Middle frontal gyrus (tissue), 1 donor: ENCODE data around the gene NPR2.

Experiments used
- DNase-seq: peaks from one replicate; pipeline ENCODE4 v3.0.0-alpha.2; 2015; ENCODE audit warnings: low spot score; ENCODE audit errors: extremely low spot score

The NPR2 gene

DNA sequence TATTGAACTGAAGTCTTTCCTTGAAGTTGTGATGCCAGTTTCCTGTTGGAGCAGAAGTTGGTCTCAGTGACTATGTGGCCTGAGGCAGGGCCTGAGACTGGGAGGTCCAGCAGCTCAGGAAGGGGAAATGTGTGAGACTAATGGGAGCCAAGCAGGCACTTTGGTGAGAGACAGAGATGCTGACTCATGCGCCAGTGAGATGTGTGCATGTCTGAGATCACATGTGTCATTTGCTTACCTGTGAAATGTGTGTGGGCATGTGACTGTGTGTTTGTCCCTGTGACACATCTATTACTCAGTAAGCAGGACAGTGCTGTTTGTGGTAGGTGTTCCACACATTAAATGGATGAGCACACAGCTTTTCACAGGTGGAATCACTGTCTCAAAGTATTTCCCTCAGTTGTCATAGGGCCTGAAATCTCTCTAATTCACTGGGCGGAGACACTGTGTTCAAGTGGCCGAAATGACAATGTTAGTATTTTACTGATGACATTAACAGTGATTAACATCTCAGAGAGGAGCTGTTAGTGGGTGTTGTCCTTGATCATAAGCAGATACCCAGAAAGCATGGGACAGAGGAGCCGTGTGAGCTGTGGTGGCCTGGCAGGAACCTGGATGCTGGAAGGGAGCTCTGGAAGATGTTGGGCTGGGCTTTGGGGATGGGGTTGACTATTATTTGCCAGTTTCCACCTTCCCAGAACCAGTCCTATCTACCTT, 7.4 kb downstream of the NPR2 start:
- DNase-seq = no peak

- no peak for DNase-seq
Measured at GRCh38 chr9:35800530-35800929, 9.1 kb downstream of the NPR2 start.

DNA sequence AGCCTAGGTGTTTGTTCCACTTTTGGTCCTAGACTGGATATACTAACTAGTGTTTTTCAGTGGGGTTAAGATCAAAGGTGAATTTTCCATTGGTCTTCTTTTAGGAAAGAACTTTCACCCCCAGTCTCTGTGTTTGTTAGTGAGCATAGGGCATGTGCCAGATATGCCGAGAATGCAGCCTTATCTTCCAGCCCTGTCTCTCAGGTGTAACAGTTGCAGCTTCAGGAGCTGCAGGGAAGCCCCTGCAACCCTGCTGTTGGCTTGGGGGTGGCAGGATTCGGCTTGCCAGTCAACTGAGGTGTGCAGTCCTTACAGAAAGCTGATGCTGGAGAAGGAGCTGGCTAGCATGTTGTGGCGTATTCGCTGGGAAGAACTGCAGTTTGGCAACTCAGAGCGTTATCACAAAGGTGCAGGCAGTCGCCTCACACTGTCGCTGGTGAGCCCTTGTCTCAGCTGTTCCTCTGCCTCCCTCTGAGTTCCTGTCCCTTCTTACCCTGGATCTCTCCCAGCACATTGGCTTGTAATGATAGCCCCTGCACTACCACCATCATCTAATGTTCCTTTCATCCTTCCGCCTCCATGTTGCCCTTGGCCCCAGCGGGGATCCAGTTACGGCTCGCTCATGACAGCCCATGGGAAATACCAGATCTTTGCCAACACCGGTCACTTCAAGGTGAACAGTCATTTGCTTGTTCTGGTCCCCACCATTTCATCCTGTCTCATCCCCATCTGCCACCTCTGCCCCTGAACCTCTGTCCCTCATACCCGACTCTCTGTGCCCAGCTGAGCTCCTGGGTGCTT, 10.1 kb downstream of the NPR2 start:
- DNase-seq = no peak

DNA sequence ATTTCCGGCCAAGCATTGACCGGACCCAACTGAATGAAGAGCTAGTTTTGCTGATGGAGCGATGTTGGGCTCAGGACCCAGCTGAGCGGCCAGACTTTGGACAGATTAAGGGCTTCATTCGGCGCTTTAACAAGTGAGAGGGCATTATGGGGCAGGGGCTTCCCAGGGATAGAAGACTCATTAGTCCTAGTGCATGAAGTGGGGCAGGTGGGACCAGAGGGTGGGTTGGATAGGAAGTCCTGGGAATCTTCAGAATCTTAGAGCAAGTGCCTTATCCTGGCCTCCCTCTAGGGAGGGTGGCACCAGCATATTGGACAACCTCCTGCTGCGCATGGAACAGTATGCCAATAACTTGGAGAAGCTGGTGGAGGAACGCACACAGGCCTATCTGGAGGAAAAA, 14.7 kb downstream of the NPR2 start:
- DNase-seq = no peak

DNA sequence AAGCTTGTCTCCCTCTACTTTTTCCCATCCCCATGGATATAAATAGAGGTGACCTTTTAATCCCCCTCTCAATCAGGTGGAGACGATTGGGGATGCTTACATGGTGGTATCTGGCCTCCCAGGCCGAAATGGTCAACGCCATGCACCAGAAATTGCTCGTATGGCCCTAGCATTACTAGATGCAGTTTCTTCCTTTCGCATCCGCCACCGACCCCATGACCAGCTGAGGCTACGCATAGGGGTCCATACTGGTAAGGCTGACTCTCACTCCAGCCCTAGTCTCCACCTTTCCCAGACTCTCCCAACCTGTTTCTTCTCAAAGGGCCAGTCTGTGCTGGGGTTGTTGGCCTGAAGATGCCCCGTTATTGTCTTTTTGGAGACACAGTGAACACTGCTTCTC, 17.0 kb downstream of the NPR2 start:
- DNase-seq = no peak

DNA sequence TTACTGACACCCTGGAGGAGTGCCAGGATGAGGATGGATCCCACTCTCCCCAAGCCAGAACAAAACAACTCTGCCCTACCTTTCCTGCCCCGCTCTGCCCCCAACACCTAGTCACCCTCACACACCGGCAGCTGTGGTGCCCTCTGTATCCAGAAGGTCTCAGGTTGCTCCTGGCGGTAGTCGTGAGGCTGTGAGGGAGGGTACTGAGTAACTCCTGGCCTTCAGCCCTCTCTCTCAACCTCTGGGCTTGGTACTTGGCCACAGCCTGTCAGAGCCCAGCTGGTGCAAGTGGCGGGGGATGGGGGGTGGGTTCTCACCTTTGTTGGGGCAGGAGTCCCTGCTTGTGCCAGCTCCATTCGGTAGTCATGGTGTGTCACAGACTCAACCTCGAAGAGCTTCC, 18.7 kb downstream of the NPR2 start:
- DNase-seq = no peak

- no peak for DNase-seq
Measured at GRCh38 chr9:35811381-35812024, 20.1 kb downstream of the NPR2 start.

- peak; percentile 88 for DNase-seq
Measured at GRCh38 chr9:35812025-35812602, 20.7 kb downstream of the NPR2 start, which contains the start of gene SPAG8. SPAG8 (minus strand) TSS chr9:35812262; CDS start chr9:35812147, 115 bp downstream.

GRCh38 chr9:35813434-35814105, 22.2 kb downstream of the NPR2 start:
- DNase-seq = no peak

GRCh38 chr9:35814106-35814840, 22.9 kb downstream of the NPR2 start:
- DNase-seq = peak; percentile 19

DNA sequence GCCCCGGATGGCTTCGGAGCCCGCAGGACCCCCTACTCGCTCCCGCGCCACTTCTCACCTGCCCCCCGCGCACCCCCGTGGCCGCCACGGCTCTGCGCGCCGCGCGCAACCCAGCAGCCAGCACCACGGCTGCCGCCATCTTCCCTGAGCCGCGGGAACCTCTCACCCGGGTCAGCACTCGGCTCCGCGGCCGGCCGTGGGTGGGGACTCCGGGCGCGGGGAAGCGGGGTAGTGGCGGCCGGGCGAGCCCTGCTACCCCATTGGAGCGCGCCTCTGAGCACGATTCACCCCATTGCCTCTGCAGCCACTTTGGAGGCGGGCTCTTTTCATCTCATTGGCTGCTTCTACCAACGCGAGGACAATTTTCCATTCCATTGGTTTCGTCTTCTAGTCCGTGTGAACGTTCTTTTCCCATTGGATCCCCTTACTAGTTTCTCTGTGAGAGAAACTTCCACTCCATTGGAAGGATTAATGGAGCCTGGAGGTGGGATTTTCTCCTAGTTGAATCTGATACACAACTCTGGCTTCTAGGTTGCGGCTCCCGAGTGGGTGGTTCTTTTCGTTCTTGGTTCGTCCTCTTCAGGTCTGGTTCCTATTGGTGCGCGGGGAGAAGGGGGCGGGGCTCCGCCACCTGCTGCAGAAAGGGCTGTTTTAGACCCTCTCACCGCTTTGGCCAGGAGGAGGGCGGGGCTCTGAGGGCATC, 23.6 kb downstream of the NPR2 start, which contains the start of gene HINT2:
TSS of gene HINT2 (minus strand) at position 202 of the 703 bp plus-strand sequence. CDS start at position 139, 63 bp downstream.
- DNase-seq = peak; percentile 94

DNA sequence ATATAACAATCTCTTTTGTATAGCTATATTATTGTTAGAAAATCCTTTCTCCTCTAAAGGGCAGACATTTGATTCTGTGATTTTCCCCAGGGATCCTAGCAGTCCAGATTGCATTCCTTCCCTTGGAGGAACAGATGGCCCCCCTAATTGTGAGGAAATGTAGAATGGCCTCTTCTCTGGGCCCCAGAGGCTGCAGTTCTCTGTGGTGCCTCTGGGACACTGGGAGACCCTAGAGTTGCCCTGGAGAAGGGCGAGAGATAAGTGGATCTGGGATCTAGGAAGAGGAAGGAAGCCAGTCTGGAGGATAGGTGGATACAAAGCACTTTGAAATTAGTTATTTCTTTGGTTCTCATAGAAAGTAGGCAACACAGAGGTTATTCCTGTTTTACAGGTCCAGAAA, 25.3 kb downstream of the NPR2 start:
- no peak for DNase-seq

- no peak for DNase-seq
Measured at GRCh38 chr9:35818341-35818740, 26.9 kb downstream of the NPR2 start.

- DNase-seq = no peak
Measured at GRCh38 chr9:35820076-35820475, 28.7 kb downstream of the NPR2 start.

GRCh38 chr9:35822926-35823325, 31.5 kb downstream of the NPR2 start:
- DNase-seq = no peak

DNA sequence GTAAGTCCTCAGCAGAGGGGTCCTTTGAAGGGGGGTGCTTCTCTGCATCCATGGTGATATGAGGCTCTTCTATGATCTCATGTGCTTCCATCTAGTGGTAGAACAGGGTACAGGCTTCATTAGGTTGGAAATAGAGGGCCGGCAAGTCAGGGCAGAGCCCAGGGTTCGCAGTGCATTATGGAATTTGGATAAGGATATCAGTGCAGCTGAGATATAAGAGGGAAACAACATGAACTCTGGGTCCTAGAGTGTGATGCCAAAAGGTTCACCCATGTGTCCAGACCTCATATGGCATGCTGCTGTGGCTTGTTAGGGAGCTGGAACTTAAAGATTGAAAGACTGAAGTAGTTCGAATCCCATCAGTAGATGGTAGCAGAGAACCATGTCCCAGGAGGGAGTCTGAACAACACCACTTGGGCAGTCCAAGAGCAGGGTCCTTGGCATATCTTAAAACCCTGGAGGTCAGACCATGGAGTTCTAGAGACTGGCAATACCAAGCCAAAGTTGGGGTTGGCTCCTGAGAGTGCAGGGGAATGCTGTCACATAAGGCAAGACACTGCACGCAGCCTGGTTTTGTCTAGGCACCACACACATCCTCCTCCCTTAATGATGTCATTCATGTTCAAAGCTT, 34.8 kb downstream of the NPR2 start:
- DNase-seq = no peak

DNA sequence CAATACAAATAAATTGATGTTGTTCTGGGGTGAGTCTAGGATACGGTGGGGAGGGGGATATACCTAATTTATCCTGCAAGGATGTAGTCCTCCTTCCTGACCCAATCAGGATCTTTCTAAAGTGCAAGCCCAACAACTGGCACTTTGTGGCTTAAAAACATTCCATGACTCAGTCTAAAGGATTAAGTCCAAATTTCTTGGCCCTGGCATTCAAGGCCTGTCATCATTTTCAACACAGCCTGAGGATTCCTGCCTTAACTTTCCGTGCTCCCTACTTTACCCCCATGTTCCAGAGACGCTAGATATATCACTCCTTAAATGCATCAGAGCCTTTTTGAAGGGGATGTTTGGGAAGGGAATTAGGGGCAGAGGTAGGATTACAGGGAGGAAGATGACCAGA, 36.1 kb downstream of the NPR2 start:
- no peak for DNase-seq

GRCh38 chr9:35828716-35829083, 37.3 kb downstream of the NPR2 start, which contains the start of gene FAM221B:
FAM221B (minus strand) TSS chr9:35828732; CDS start chr9:35826161, 2,571 bp downstream.
- DNase-seq = no peak

DNA sequence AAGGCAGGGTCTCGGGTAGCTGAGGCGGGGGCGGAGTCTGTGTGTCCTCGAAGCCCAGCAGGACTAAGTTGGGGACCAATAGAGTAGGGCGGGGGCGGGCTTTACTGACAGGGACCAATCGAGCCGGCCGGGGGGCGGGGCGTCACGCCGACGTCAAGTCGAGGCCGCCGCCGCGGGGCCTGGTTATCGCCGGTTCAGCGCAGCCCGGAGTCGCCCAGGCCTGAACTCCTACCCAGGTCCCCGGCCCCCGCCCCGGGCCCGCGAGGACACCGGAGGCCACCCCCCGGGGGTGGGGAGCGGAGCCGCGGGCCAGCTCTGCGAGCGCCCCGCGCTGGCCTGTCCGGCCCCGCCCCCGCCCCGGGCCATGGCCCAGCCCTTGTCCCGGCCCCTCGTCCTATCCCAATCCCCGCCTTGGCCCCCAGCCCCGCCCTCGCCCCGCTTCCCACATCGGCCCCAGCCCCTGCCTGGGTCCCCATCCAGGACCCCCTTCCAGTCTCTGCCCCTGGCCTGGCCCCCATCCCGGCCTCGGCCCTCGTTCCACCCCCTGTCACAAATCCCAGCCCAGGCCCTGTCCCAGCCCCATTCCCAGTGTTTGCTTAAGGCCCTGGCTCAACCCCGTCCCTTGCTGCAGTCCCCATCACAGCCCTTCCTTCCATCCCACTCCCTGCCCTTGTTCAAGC, 37.8 kb downstream of the NPR2 start, which contains the start of gene TMEM8B:
TSS of gene TMEM8B (plus strand) at position 145 of the 680 bp plus-strand sequence. CDS start at position 365, 220 bp downstream.
- DNase-seq = peak; percentile 81
